ENCODE data around the gene TMEM170B.
A peak's percentile ranks its signal among the peaks of the same experiment; 100 is the strongest.

TMEM170B gene

GRCh38 chr6:11528996-11529395 lies 8.6 kb upstream of the TMEM170B start:
- no peak for DNase-seq (ENCODE audit: low read depth in 1 of 2, low spot score in 1 of 2)
- Histone ChIP-seq H3K4me3 (replicated peaks; ENCODE audit: insufficient read depth, low read length) (no peak overlapping the region), H3K27me3 (ENCODE audit: insufficient read depth, poor library complexity, severe bottlenecking) (no peaks in the 10 kb centered on the region), H3K27ac (replicated peaks) (no peak overlapping the region)
- peak; percentile 15; the same call in 1 of the 2 replicates for TF ChIP-seq SPI1 (IDR thresholded peaks at IDR 0.05; ENCODE audit: borderline replicate concordance, low read depth)
- no peak for TF ChIP-seq GABPA (IDR thresholded peaks at IDR 0.05; ENCODE audit: low read depth)

GRCh38 chr6:11532097-11532496 lies 5.5 kb upstream of the TMEM170B start:
- TF ChIP-seq GABPA (IDR thresholded peaks at IDR 0.05; ENCODE audit: low read depth): no peak
- TF ChIP-seq REST (IDR thresholded peaks at IDR 0.05; ENCODE audit: insufficient replicate concordance, low read depth): no peak
- TF ChIP-seq SPI1 (IDR thresholded peaks at IDR 0.05; ENCODE audit: borderline replicate concordance, low read depth): no peak
- TF ChIP-seq POLR2AphosphoS5 (IDR thresholded peaks at IDR 0.05; ENCODE audit: low read depth): no peak
- no peak for TF ChIP-seq CTCF (IDR thresholded peaks at IDR 0.05; ENCODE audit: insufficient read depth, low read length)
- H3K27me3 ChIP-seq (ENCODE audit: insufficient read depth, poor library complexity, severe bottlenecking): no peaks in the 10 kb centered on the region
- DNase-seq (ENCODE audit: low read depth in 1 of 2, low spot score in 1 of 2): peak in 1 of 2 experiments; percentile 38
- peak overlapping the region; percentile 30 for H3K27ac ChIP-seq (replicated peaks)
- no peak overlapping the region for H3K4me3 ChIP-seq (replicated peaks; ENCODE audit: insufficient read depth, low read length)

- no peak for TF ChIP-seq CTCF (IDR thresholded peaks at IDR 0.05; ENCODE audit: insufficient read depth, low read length)
- TF ChIP-seq GABPA (IDR thresholded peaks at IDR 0.05; ENCODE audit: low read depth): no peak
- TF ChIP-seq SPI1 (IDR thresholded peaks at IDR 0.05; ENCODE audit: borderline replicate concordance, low read depth): no peak
- no peak for TF ChIP-seq REST (IDR thresholded peaks at IDR 0.05; ENCODE audit: insufficient replicate concordance, low read depth)
- no peak for TF ChIP-seq POLR2AphosphoS5 (IDR thresholded peaks at IDR 0.05; ENCODE audit: low read depth)
- no peak for DNase-seq (ENCODE audit: low read depth in 1 of 2, low spot score in 1 of 2)
- Histone ChIP-seq H3K27ac (replicated peaks) (no peak overlapping the region), H3K4me3 (replicated peaks; ENCODE audit: insufficient read depth, low read length) (no peak overlapping the region), H3K27me3 (ENCODE audit: insufficient read depth, poor library complexity, severe bottlenecking) (no peaks in the 10 kb centered on the region)
These were observed 3.0 kb upstream of the TMEM170B start for GRCh38 chr6:11534561-11534960.

DNA sequence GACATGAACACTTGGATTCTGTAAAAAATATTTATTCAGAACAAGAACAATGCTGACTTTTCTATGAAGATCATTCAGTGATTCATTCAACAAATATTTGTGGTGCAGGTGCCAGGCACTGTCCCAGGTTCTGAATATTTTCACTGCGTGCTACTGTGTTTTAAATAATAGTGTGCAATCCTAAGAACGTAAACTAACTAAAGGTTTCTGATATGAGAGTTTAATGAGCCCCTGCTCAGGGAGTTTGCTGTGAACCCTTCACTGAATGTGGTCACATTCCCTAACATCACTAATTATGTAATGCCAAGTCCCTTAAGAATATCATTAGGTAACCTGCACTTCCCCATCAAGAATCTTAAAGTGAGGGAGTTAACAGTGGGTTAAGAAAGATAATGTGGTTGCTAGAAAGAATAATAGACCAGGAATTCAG lies 1.7 kb upstream of the TMEM170B start:
- TF ChIP-seq CTCF (IDR thresholded peaks at IDR 0.05; ENCODE audit: insufficient read depth, low read length) (no peak), POLR2AphosphoS5 (IDR thresholded peaks at IDR 0.05; ENCODE audit: low read depth) (no peak; the same call in 1 of the 2 replicates), REST (IDR thresholded peaks at IDR 0.05; ENCODE audit: insufficient replicate concordance, low read depth) (peak; percentile 94), SPI1 (IDR thresholded peaks at IDR 0.05; ENCODE audit: borderline replicate concordance, low read depth) (peak; percentile 91)
- H3K4me3 ChIP-seq (replicated peaks; ENCODE audit: insufficient read depth, low read length): no peak overlapping the region
- peak overlapping the region; percentile 87 for H3K27ac ChIP-seq (replicated peaks)
- H3K27me3 ChIP-seq (ENCODE audit: insufficient read depth, poor library complexity, severe bottlenecking): no peaks in the 10 kb centered on the region
- peak; percentile 55 to 93 for DNase-seq (ENCODE audit: low read depth in 1 of 2, low spot score in 1 of 2)
